H9 (cell line): ENCODE results near the gene HIPK3. TPM values are rescaled to one million over a fixed set of nuclear protein-coding genes. Genes with fewer than 3 reads are reported as not detected.

ENCODE experiments used
- DNase-seq: peaks from one replicate; pipeline ENCODE4 v3.0.0-alpha.2; 2017
- H2AFZ ChIP-seq: one replicate; pipeline ENCODE4 v1.6.1; 2013; ENCODE audit warnings: mild to moderate bottlenecking, low read length, control low read depth, moderate library complexity
- H2AK5ac ChIP-seq: 2 replicates; pipeline ENCODE4 v1.6.1; 2013; ENCODE audit warnings: low read length, control low read depth, mixed read lengths; ENCODE audit not compliant: insufficient read length
- H2BK120ac ChIP-seq: one replicate; pipeline ENCODE4 v1.6.1; 2013; ENCODE audit warnings: low read depth, mild to moderate bottlenecking, low read length, control low read depth, inconsistent platforms; ENCODE audit not compliant: poor library complexity, severe bottlenecking
- H2BK12ac ChIP-seq: 2 replicates; pipeline ENCODE4 v1.6.1; 2013; ENCODE audit warnings: low read length, control low read depth, mixed read lengths, low read depth; ENCODE audit not compliant: insufficient read length
- H2BK15ac ChIP-seq: 2 replicates; pipeline ENCODE4 v1.6.1; 2013; ENCODE audit warnings: low read depth, low read length, control low read depth
- H2BK20ac ChIP-seq: one replicate; pipeline ENCODE4 v1.6.1; 2013; ENCODE audit warnings: low read depth, mild to moderate bottlenecking, low read length, control low read depth, inconsistent platforms; ENCODE audit not compliant: poor library complexity, severe bottlenecking
- H2BK5ac ChIP-seq: 2 replicates; pipeline ENCODE4 v1.6.1; 2013; ENCODE audit warnings: low read length, control low read depth, mixed read lengths; ENCODE audit not compliant: insufficient read length
- H3K14ac ChIP-seq: 2 replicates; pipeline ENCODE4 v1.6.1; 2013; ENCODE audit warnings: low read length, control low read depth; ENCODE audit not compliant: insufficient read depth
- H3K18ac ChIP-seq: 2 replicates; pipeline ENCODE4 v1.6.1; 2013; ENCODE audit warnings: low read depth, mild to moderate bottlenecking, mixed read lengths, low read length, control low read depth; ENCODE audit not compliant: insufficient read length
- H3K23ac ChIP-seq: 2 replicates; pipeline ENCODE4 v1.6.1; 2013; ENCODE audit warnings: low read length, control low read depth, mixed read lengths, low read depth; ENCODE audit not compliant: insufficient read length
- H3K23me2 ChIP-seq: 2 replicates; pipeline ENCODE4 v1.6.1; 2013; ENCODE audit warnings: low read depth, mild to moderate bottlenecking, mixed read lengths, low read length, control low read depth; ENCODE audit not compliant: insufficient read length, poor library complexity, severe bottlenecking
- H3K27ac ChIP-seq: 2 replicates; pipeline ENCODE4 v1.5.1; 2013; ENCODE audit warnings: low read length, control low read depth, mixed read lengths, low read depth; ENCODE audit not compliant: insufficient read length
- H3K27me3 ChIP-seq: 2 replicates; pipeline ENCODE4 v1.6.1; 2013; ENCODE audit warnings: low read length, control low read depth, inconsistent platforms; ENCODE audit not compliant: insufficient read depth
- H3K4ac ChIP-seq: 2 replicates; pipeline ENCODE4 v1.6.1; 2013; ENCODE audit warnings: low read depth, mild to moderate bottlenecking, control low read depth, inconsistent platforms, low read length, moderate library complexity
- H3K4me1 ChIP-seq: 2 replicates; pipeline ENCODE4 v1.6.1; 2013; ENCODE audit warnings: low read length, control low read depth, inconsistent platforms; ENCODE audit not compliant: insufficient read depth
- H3K4me2 ChIP-seq: 2 replicates; pipeline ENCODE4 v1.6.1; 2013; ENCODE audit warnings: low read length, control low read depth, mixed read lengths; ENCODE audit not compliant: insufficient read length, insufficient read depth
- H3K56ac ChIP-seq: 2 replicates; pipeline ENCODE4 v1.6.1; 2013; ENCODE audit warnings: low read depth, mild to moderate bottlenecking, mixed read lengths, low read length, control low read depth; ENCODE audit not compliant: insufficient read length
- H3K79me1 ChIP-seq: 2 replicates; pipeline ENCODE4 v1.6.1; 2013; ENCODE audit warnings: low read depth, mild to moderate bottlenecking, moderate library complexity, low read length, control low read depth, inconsistent platforms; ENCODE audit not compliant: insufficient read depth, poor library complexity, severe bottlenecking
- H3K79me2 ChIP-seq: 2 replicates; pipeline ENCODE4 v1.6.1; 2013; ENCODE audit warnings: low read length, control low read depth, inconsistent platforms; ENCODE audit not compliant: insufficient read depth
- H3K9ac ChIP-seq: 2 replicates; pipeline ENCODE4 v1.6.1; 2013; ENCODE audit warnings: low read length, control low read depth, mixed read lengths; ENCODE audit not compliant: insufficient read length; ENCODE audit errors: extremely low read depth
- H3K9me3 ChIP-seq: one replicate; pipeline ENCODE4 v1.6.1; 2013; ENCODE audit warnings: low read depth, low read length, inconsistent platforms; ENCODE audit not compliant: control insufficient read depth
- H3T11ph ChIP-seq: one replicate; pipeline ENCODE4 v1.6.1; 2013; ENCODE audit warnings: mild to moderate bottlenecking, low read length, control low read depth, inconsistent platforms
- H4K20me1 ChIP-seq: one replicate; pipeline ENCODE4 v1.6.1; 2013; ENCODE audit not compliant: control insufficient read depth, insufficient read length, insufficient read depth
- H4K5ac ChIP-seq: 2 replicates; pipeline ENCODE4 v1.6.1; 2013; ENCODE audit warnings: low read depth, mild to moderate bottlenecking, mixed read lengths, low read length, control low read depth; ENCODE audit not compliant: insufficient read length
- H4K8ac ChIP-seq: replicated peaks from 2 replicates; pipeline ENCODE4 v1.6.1; 2013; ENCODE audit warnings: low read length, control low read depth, mixed read lengths, low read depth; ENCODE audit not compliant: insufficient read length
- H4K91ac ChIP-seq: 2 replicates; pipeline ENCODE4 v1.6.1; 2013; ENCODE audit warnings: low read depth, mild to moderate bottlenecking, moderate library complexity, mixed read lengths, low read length, control low read depth; ENCODE audit not compliant: insufficient read length
- H3K27ac Mint-ChIP-seq, 3 experiments: 2 replicates in 2 of 3; 3 replicates in 1 of 3; pipeline ENCODE4 v1.8.0; 2020 to 2021; ENCODE audit warnings: mixed read lengths in 3 of 3, mild to moderate bottlenecking in 1 of 3, moderate library complexity in 1 of 3
- H3K27me3 Mint-ChIP-seq: 2 replicates; pipeline ENCODE4 v1.8.0; 2021; ENCODE audit warnings: low read depth, mild to moderate bottlenecking, moderate library complexity, mixed read lengths
- H3K36me3 Mint-ChIP-seq, 3 experiments: 2 replicates in 2 of 3; 3 replicates in 1 of 3; pipeline ENCODE4 v1.8.0; 2020 to 2021; ENCODE audit warnings: low read depth in 3 of 3, mixed read lengths in 3 of 3; ENCODE audit not compliant: insufficient read depth in 1 of 3
- H3K4me1 Mint-ChIP-seq, 2 experiments: 2 replicates each; pipeline ENCODE4 v1.8.0; 2020; ENCODE audit warnings: mixed read lengths in 2 of 2
- H3K4me3 Mint-ChIP-seq, 2 experiments: 2 replicates in 1 of 2; 3 replicates in 1 of 2; pipeline ENCODE4 v1.8.0; 2020 to 2021; ENCODE audit warnings: mild to moderate bottlenecking in 2 of 2, mixed read lengths in 2 of 2, moderate library complexity in 1 of 2
- H3K9me3 Mint-ChIP-seq, 2 experiments: 2 replicates in 1 of 2; 3 replicates in 1 of 2; pipeline ENCODE4 v1.8.0; 2020; ENCODE audit warnings: mild to moderate bottlenecking in 2 of 2, mixed read lengths in 2 of 2, moderate library complexity in 1 of 2
- WGBS: extraction: QIAGEN DNeasy Blood & Tissue Kit; methylation state at CpG from one replicate; pipeline ENCODE4 v1.1.7; 2013; ENCODE audit warnings: missing lambda C conversion rate, low lambda C conversion rate, mixed read lengths; ENCODE audit not compliant: insufficient read length; ENCODE audit errors: extremely low coverage; 5-methylcytosine and 5-hydroxymethylcytosine counted together
- total RNA-seq: library from RNA; stranded (reverse); gene quantifications from 2 replicates; pipeline ENCODE4 v1.2.1, GENCODE V29; 2021
- TF ChIP-seq, protein P1 (sequence below): fragments of 200-600 bp; sonication (generic); conservative IDR thresholded peaks from 3 replicates; pipeline ENCODE4 v1.8.0; 2021; ENCODE audit warnings: antibody characterized with exemption, mild to moderate bottlenecking

HIPK3 gene
- total RNA-seq, 1 experiment from 2014 or later, result 23.4 TPM

DNA sequence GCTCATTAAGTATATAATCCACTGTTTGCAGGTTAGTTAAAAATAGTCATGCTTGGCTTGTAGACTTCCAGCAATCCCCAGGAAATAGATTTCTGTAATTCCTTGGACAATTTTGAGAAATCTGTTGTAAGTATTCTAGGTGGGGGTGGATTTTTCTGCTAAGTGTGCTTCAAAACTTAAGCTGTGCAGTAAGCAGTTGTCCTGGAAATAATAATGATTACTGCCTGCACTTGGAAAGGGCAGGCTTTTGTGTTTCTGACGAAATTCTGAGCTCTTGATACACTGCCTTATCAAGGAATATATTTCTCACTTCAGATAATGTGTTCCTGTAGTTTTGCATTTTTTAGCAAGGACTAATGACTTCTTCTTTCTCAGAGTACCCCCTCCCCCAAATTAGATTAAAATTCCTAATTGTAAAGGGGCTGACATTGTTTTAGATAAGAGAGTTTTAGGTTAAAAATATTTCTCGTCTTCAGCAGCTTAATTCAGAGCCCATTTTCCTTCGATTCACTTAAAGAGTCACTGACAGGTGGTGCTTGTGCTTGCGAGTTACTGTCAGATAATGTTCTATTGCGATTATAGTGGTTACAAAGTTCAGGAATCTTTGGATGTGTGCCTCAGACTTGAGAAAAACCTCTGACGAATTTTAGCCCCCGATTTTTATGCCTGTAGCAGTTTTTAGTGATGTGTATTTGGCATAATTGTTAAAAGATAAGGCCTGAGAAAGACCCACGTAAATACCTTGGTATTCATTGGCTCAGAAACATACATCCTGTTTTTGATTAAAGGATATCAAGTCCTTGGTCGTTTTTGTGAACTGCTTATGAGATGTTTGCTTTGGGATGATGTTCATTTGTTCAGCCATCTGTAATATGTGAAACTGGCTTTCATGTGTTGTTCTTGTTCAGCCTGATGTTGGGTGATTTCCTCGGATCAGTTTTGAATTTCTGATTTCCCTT lies 120.5 kb downstream of the HIPK3 start:
- no peak overlapping the region for H2BK15ac ChIP-seq
- H3K27me3 ChIP-seq, result peaks cover 7% of the 10 kb centered on the region; the same call in 1 of the 2 replicates
- Mint-ChIP-seq H3K36me3 (no peaks in the 10 kb centered on the region), H3K9me3 (no peaks in the 10 kb centered on the region), H3K27ac (no peak overlapping the region), H3K4me1 (peaks cover 14 to 25% of the 10 kb centered on the region in 2 experiments), H3K4me3 (peak overlapping the region in 1 of 2 experiments; percentile 76; a peak in 2 of 5 replicates), H3K27me3 (peaks cover 59% of the 10 kb centered on the region)
- no peak overlapping the region for H2BK120ac ChIP-seq
- H2BK12ac ChIP-seq, result no peak overlapping the region
- no peak overlapping the region for H3K18ac ChIP-seq
- H3K9me3 ChIP-seq, result no peaks in the 10 kb centered on the region
- H3K4me1 ChIP-seq, result peaks cover 2% of the 10 kb centered on the region; the same call in 1 of the 2 replicates
- H2AK5ac ChIP-seq, result no peak overlapping the region
- no peak overlapping the region for H3T11ph ChIP-seq
- no peaks in the 10 kb centered on the region for H3K23me2 ChIP-seq
- TF ChIP-seq, protein P1, sequence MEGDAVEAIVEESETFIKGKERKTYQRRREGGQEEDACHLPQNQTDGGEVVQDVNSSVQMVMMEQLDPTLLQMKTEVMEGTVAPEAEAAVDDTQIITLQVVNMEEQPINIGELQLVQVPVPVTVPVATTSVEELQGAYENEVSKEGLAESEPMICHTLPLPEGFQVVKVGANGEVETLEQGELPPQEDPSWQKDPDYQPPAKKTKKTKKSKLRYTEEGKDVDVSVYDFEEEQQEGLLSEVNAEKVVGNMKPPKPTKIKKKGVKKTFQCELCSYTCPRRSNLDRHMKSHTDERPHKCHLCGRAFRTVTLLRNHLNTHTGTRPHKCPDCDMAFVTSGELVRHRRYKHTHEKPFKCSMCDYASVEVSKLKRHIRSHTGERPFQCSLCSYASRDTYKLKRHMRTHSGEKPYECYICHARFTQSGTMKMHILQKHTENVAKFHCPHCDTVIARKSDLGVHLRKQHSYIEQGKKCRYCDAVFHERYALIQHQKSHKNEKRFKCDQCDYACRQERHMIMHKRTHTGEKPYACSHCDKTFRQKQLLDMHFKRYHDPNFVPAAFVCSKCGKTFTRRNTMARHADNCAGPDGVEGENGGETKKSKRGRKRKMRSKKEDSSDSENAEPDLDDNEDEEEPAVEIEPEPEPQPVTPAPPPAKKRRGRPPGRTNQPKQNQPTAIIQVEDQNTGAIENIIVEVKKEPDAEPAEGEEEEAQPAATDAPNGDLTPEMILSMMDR, result no peak
- no peaks in the 10 kb centered on the region for H3K79me1 ChIP-seq
- no peak overlapping the region for H3K14ac ChIP-seq
- H4K8ac ChIP-seq, result no peak overlapping the region
- no peak overlapping the region for H2BK20ac ChIP-seq
- no peak overlapping the region for H4K91ac ChIP-seq
- no peak overlapping the region for H3K23ac ChIP-seq
- no CpG with 5 or more reads among the region's 10 CpGs for WGBS
- H3K9ac ChIP-seq, result no peak overlapping the region
- no peaks in the 10 kb centered on the region for H4K20me1 ChIP-seq
- H2AFZ ChIP-seq, result no peak overlapping the region
- H4K5ac ChIP-seq, result no peak overlapping the region
- H3K79me2 ChIP-seq, result no peaks in the 10 kb centered on the region
- H2BK5ac ChIP-seq, result no peak overlapping the region
- DNase-seq, result no peak
- no peak overlapping the region for H3K4ac ChIP-seq
- H3K56ac ChIP-seq, result no peak overlapping the region
- H3K4me2 ChIP-seq, result peak overlapping the region; percentile 52
- no peak overlapping the region for H3K27ac ChIP-seq
